GM18498 (cell line): ENCODE measurements around the gene ADIPOQ.
A peak's percentile ranks its signal among the peaks of the same experiment; 100 is the strongest.
"Not testable (repeated sequence)": the region's sequence is repeated elsewhere in the genome, so short reads cannot be mapped to it uniquely, and the experiment has no call there.

ENCODE experiments used
- ATAC-seq: cut with Tn5 transposase; IDR thresholded peaks from one replicate; pipeline ENCODE4 v1.9.1; 2021; ENCODE audit warnings: mild to moderate bottlenecking, moderate library complexity; ENCODE audit not compliant: unreplicated experiment

Gene ADIPOQ

GRCh38 chr3:186842426-186843038 is at the start of gene ADIPOQ:
Gene ADIPOQ, plus strand, starts transcription at chr3:186842710. Its CDS starts 10,349 bp downstream, at chr3:186853059.
- ATAC-seq = no peak

DNA sequence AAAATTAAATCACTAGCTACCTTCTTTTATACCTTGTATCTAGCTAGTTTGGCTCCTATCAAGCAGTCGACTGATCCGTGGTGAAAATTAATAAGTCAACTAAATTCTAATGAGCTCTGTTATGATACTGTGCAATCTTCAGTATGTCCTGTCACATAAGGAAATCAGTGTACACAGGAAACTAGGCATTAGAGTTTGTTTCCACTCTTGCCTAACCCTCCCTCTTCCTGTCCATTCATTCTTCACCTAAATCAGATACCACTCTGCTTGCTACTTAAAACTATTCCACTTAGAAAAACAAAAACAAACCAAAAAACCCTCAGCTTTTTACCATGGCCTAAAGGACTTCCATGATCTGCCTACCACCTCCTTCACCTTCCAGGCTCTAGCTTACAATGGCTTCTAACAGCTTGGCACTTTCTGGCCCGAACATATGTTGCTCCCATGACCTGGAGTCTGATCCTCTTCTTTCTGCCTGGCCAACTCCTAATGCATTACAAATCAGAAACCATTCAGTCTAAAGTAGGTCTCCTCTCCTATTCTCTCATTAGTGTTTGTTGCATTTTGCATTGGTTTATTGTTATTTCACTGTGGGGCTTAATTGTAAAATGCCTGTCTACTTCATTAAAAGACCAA is 44.2 kb upstream of the ADIPOQ start:
- no peak for ATAC-seq

- ATAC-seq = no peak
Observed at GRCh38 chr3:186800285-186800684, 42.2 kb upstream of the ADIPOQ start.

GRCh38 chr3:186802701-186803100 is 39.8 kb upstream of the ADIPOQ start:
- no peak for ATAC-seq

GRCh38 chr3:186803447-186803846 is 39.1 kb upstream of the ADIPOQ start:
- ATAC-seq = not testable (repeated sequence)

- peak; percentile 92 for ATAC-seq
Observed at GRCh38 chr3:186806089-186807055, 36.1 kb upstream of the ADIPOQ start, which contains the start of gene RFC4. Gene RFC4, minus strand, starts transcription at chr3:186806482. Its CDS starts 1,769 bp downstream, at chr3:186804713.

- no peak for ATAC-seq
Observed at GRCh38 chr3:186807231-186807630, 35.3 kb upstream of the ADIPOQ start.

GRCh38 chr3:186810336-186810996 is 32.0 kb upstream of the ADIPOQ start:
- no peak for ATAC-seq

DNA sequence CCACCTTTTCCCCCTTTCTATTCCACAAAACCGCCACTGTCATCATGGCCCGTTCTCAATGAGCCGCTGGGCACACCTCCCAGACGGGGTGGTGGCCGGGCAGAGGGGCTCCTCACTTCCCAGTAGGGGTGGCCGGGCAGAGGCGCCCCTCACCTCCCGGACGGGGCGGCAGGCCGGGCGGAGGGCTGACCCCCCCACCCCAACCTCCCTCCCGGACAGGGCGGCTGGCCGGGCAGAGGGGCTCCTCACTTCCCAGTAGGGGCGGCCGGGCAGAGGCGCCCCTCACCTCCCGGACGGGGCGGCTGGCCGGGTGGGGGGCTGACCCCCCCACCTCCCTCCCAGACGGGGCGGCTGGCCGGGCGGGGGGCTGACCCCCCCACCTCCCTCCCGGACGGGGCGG is 31.2 kb upstream of the ADIPOQ start:
- not testable (repeated sequence) for ATAC-seq

DNA sequence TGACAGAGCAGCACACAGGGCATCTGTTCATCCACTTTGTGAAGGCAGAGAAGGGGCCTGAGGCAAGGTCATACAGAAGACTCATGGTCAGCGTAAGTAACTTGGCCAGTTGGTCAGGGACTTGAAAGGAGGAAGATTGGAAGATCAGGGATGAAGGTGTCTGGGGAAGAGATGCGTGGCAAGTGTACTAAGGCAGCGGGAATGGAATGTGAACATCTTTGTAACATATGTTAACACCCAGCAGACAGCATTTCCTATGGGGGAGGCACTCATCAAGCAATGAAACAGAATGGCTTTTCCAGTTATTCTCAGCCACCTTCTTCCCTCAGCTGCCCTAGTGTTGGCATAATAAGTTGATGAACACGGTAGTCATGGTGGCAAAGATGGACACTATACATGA is 28.4 kb upstream of the ADIPOQ start:
- ATAC-seq = no peak

GRCh38 chr3:186815435-186815834 is 27.1 kb upstream of the ADIPOQ start:
- ATAC-seq = no peak

GRCh38 chr3:186818516-186818915 is 24.0 kb upstream of the ADIPOQ start:
- no peak for ATAC-seq

DNA sequence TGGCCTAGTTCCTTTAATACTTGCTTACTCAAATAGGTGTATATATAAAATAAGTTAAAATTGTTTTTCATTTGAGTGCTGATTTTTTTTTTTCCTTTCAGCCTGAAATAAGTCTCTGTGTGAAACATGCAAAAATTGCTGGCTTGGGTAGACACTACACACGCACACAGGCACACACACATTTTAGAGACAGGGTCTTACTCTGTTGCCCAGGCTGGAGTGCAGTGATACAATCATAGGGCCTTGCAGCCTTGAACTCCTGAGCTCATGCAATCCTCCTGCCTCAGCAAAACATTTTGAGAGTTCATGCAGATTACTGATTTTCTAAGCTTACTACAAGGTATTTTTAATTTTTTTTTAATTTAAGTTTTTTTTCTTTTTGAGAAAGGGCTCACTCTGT is 23.6 kb upstream of the ADIPOQ start:
- ATAC-seq = no peak

DNA sequence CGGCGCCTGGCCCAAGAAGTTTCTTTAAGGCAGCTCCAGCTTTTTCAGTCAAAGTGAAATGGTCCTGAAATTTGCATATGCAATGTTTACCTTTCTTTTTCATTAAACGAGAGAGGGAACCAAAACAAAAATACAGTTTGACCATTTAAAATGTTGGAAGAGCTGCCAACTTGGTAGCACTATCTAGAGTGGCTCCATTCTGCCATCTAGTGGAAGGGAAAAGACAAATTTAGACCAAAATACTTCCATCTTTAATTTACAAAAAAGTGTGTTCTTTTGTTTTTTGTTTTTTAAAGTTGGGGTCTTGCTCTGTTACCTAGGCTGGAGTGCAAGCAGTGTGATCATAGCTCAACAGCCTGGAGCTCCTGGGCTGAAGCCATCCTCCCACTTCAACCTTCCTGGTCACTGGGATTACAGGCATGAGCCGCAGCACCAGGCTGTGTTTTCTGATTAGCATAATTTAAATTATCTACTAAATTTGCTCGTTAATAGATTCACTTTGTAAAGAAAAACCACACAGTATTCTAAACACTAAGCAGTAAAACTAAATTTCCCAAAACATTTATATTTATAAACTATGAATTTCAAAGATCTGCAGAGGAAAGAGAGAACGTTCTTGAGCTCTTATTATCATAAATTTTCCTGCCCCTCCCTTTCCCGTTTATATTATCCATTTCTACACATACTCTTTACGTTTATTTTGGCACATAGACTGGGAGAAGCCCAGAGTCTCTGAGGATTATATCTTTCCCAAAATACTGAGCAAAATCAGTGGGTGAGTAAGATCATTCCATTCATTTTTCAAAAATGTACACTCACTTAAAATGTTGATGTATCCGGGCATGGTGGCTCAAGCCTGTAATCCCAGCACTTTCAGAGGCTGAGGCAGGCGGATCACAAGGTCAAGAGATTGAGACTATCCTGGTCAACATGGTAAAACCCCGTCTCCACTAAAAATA is 20.8 kb upstream of the ADIPOQ start:
- no peak for ATAC-seq

- ATAC-seq = not testable (repeated sequence)
Observed at GRCh38 chr3:186822388-186822759, 20.1 kb upstream of the ADIPOQ start.

DNA sequence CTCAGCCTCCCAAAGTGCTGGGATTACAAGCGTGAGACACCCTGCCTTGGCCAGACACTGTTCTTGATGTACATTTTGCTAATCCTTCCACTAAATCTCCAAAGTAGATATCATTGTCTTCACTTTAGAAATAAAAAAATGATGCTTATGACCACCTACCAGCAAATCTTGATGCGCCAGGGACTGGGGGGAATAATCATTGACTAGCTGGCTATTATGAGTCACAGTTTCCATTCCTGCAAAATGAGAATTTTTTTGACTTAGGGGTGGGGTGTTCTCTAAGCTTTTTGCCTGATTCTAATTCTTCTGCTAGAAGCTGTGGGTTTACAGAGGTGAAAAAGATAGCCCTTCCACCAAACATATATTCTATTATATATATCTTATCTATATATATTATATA is 19.1 kb upstream of the ADIPOQ start:
- ATAC-seq = no peak

DNA sequence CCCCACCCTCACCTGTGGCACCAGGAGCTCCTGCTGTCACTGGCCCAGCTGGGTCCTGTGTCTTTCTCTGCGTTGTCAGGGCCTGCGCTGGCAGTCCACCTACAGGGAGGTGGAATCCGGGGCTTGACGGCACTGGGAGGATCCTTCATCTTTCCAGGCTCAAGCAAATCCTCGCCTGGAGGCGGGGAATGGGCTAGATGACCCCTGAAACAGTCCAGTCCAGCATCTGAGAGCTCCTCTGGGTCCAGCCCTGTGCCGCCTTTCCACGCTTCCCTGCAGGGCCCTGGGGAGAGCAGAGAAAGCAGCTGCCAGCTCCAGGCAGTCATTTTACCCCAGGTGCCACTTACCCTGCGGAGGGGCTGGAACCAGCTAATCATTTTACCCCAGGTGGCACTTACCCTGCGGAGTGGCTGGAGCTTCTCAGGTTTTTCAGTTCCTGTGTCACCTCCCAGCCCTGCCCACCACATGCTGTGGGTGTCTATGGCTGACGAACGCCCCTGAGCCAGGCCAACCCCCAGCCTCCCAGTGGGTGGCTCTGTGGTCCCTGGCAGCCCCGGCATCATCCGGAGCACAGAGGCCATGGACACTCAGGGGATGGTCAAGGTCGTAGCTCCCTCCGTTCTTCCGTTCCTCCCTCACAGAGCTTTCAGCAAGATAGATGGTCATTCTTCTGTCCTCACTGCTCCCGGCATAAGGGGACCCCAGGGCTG is 17.9 kb upstream of the ADIPOQ start:
- no peak for ATAC-seq

- ATAC-seq = no peak
Observed at GRCh38 chr3:186825294-186825821, 17.2 kb upstream of the ADIPOQ start.

DNA sequence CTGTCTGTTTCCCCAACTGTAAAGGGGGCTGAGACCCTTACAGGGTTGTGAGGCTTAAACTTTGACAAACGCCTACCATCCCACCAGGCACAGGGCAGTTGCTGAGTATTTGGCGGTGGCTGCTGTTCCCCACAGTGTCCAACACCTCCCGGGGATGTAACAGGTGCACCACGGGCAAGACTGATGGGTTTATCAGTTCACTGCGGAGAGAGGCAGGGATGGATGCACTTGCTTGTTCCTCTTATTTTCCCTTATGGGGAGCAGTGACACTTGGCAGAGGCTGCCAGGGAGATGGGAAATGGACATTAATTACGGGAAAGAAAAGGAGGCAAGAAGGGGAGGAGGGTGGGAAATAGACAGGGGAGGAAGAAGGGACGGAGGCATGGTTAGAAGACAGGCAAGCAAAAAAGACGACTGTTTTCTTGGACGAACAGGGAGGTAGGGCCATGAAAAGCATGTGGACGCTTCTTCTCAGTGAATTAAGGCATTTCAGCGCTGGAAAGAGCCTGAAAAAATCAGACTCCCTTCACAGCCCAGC is 16.6 kb upstream of the ADIPOQ start:
- no peak for ATAC-seq
